GM12873 (cell line): Measurements from ENCODE around the gene SOST.

Experiments
- CTCF ChIP-seq: IDR thresholded peaks from 2 replicates; pipeline ENCODE4 v1.5.1; 2012; ENCODE audit warnings: low read depth, mild to moderate bottlenecking, moderate library complexity, low read length, control low read depth; ENCODE audit not compliant: insufficient read depth; ENCODE audit errors: missing control alignments

SOST gene

GRCh38 chr17:43755389-43755875 lies 3.2 kb downstream of the SOST start:
- no peak for TF ChIP-seq CTCF

GRCh38 chr17:43754947-43755346 lies 3.6 kb downstream of the SOST start:
- no peak for TF ChIP-seq CTCF

GRCh38 chr17:43753493-43754129 lies 5.0 kb downstream of the SOST start:
- no peak for TF ChIP-seq CTCF

- no peak for TF ChIP-seq CTCF
These were observed 8.4 kb downstream of the SOST start for GRCh38 chr17:43750153-43750552.

GRCh38 chr17:43745541-43745940 lies 13.1 kb downstream of the SOST start:
- TF ChIP-seq CTCF, result no peak

- no peak for TF ChIP-seq CTCF
These were observed 17.0 kb downstream of the SOST start for GRCh38 chr17:43741636-43742035.

- no peak for TF ChIP-seq CTCF
These were observed 18.1 kb downstream of the SOST start for GRCh38 chr17:43740541-43740940.
